T-helper 2 cell treated with Interferon-gamma antibody and Interleukin-4, amounts not matched to agents 5 μg/mL and 100 μg/mL, for 36 hours (primary cell): ENCODE data around the gene PHC1.

Source experiments
- DNase-seq: peaks from one replicate; pipeline ENCODE4 v3.0.0; 2021; ENCODE audit warnings: low spot score
- H3K27ac Mint-ChIP-seq: one replicate; pipeline ENCODE4 v1.8.0; 2021; ENCODE audit warnings: mild to moderate bottlenecking, mixed read lengths
- H3K27me3 Mint-ChIP-seq: one replicate; pipeline ENCODE4 v1.8.0; 2021; ENCODE audit warnings: low read depth, mixed read lengths
- H3K36me3 Mint-ChIP-seq: one replicate; pipeline ENCODE4 v1.8.0; 2021; ENCODE audit warnings: low read depth, mixed read lengths
- H3K4me1 Mint-ChIP-seq: one replicate; pipeline ENCODE4 v1.8.0; 2021; ENCODE audit warnings: low read depth, mixed read lengths
- H3K4me3 Mint-ChIP-seq: one replicate; pipeline ENCODE4 v1.8.0; 2022; ENCODE audit warnings: mild to moderate bottlenecking, moderate library complexity, mixed read lengths
- H3K9me3 Mint-ChIP-seq: one replicate; pipeline ENCODE4 v1.8.0; 2021; ENCODE audit warnings: mixed read lengths

Gene PHC1

DNA sequence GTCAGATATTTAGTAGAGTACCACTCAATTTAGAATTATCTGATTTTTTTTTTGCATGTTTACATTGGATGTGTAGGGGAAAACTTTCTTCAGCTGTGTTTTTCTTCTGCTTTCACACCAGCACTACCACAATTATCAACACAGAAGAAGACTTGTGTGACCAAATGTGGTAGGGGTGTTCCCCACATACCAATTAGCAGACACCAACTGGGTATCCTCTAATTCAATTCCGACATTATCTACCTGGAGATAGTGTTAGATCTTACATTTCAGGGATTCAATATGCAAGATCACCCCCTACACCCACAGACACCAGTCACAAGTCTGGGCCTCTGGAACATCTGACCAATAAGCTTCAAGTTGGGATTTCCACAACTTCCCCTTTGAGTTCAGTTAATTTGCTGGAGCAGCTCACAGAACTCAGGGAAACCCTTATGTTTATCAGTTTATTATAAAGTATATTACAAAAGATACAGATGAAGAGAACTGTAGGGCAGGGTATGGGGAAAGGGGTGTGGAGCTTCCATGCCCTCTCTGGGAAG lies 71.0 kb downstream of the PHC1 start:
- H3K4me1 Mint-ChIP-seq: peaks cover 29% of the 10 kb centered on the region
- H3K36me3 Mint-ChIP-seq: peaks cover 7% of the 10 kb centered on the region
- no peak overlapping the region for H3K4me3 Mint-ChIP-seq
- no peak overlapping the region for H3K27ac Mint-ChIP-seq
- peaks cover 7% of the 10 kb centered on the region for H3K27me3 Mint-ChIP-seq
- DNase-seq: no peak
- H3K9me3 Mint-ChIP-seq: peaks cover under 1% of the 10 kb centered on the region

DNA sequence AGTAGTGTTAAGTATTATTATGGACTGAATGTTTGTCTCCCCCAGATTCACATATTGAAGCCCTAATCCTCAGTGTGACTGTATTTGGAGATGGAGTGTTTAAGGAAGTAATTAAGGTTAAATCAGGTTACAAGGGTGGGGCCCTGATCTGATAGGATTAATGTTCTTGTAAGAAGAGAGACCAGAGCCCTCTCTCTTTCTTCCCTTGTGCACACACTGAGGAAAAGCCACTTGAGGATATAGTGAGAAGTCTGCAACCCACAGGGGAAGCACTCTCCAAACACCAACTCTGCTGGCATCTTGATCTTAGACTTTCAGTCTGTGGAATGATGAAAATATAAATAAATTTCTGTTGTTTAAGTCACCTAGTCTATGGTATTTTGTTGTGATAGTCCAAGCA lies 72.9 kb downstream of the PHC1 start:
- DNase-seq: no peak
- Mint-ChIP-seq H3K4me3 (peak overlapping the region; percentile 31), H3K27me3 (peaks cover 7% of the 10 kb centered on the region), H3K36me3 (peaks cover 7% of the 10 kb centered on the region), H3K4me1 (peaks cover 34% of the 10 kb centered on the region), H3K27ac (no peak overlapping the region), H3K9me3 (no peaks in the 10 kb centered on the region)

DNA sequence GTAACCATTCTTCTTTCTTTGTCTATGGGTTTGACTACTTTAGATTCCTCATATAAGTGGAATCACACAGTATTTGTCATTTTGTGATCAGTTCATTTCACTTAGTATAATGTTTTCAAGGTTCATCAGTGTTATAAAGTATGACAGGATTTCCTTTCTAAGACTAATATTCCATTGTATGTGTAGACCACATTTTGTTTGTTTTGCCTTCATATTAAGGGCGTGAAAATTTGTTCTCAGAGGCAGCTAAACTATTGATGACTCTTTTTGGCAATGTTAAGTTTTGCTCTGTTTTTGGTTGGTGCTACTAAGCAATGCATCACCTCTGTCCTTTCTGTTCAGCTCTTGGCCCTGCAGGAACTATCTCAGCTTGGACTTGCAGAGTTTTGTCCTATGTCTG lies 73.4 kb downstream of the PHC1 start:
- peaks cover 7% of the 10 kb centered on the region for H3K27me3 Mint-ChIP-seq
- no peak for DNase-seq
- H3K4me3 Mint-ChIP-seq: peak overlapping the region; percentile 31
- H3K36me3 Mint-ChIP-seq: peaks cover 7% of the 10 kb centered on the region
- H3K27ac Mint-ChIP-seq: peak overlapping the region; percentile 19
- H3K9me3 Mint-ChIP-seq: no peaks in the 10 kb centered on the region
- H3K4me1 Mint-ChIP-seq: peaks cover 36% of the 10 kb centered on the region

DNA sequence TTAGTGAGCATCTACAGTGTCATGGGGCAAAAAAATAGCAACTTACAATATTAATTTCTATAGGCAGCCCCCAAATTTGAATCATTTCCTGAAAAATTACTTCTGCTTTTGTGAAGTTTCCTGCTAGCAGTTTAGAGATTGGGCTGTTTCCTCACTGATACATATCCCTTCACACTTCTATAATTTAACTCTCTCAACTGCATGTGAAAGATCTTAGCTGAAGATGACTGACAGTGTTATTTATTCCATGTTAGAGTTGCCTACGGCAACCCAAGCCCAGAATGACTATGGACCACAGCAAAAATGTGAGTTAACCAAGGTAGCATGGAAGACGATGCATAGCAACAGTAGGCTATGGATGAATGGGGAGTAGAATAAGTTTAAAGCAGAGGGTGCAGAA lies 75.1 kb downstream of the PHC1 start, which contains the start of gene KLRG1:
Gene KLRG1 (plus strand): TSS at position 134 of the 400 bp plus-strand sequence. CDS start 90 bp downstream, at position 224.
- Mint-ChIP-seq H3K9me3 (no peaks in the 10 kb centered on the region), H3K36me3 (peaks cover 3% of the 10 kb centered on the region), H3K4me1 (peaks cover 36% of the 10 kb centered on the region), H3K4me3 (peak within 1 kb of the TSS; percentile 32), H3K27ac (peak within 1 kb of the TSS; percentile 4), H3K27me3 (peaks cover 7% of the 10 kb centered on the region)
- no peak for DNase-seq
